HepG2 (cell line): ENCODE measurements around the gene EPHB6.

Experiments
- CTCF ChIP-seq: sonication (generic); formaldehyde crosslinking; IDR thresholded peaks from 2 replicates; pipeline ENCODE4 v1.5.0; 2020; ENCODE audit warnings: mild to moderate bottlenecking, missing genetic modification reagents, moderate library complexity
- EZH2 ChIP-seq: conservative IDR thresholded peaks from 2 replicates; pipeline ENCODE4 v1.6.1; 2012; ENCODE audit warnings: mild to moderate bottlenecking, low read depth, low read length, moderate library complexity

GRCh38 chr7:142906643-142907042 lies 51.8 kb downstream of the EPHB6 start:
- TF ChIP-seq CTCF (no peak), EZH2 (no peak)
